Measurements from ENCODE around the gene SPATA16.

Gene SPATA16

GRCh38 chr3:173066044-173067004 is 74.7 kb downstream of the SPATA16 start:
- Histone ChIP-seq H3K23ac (ENCODE audit: low read length) (no peak overlapping the region), H3K18ac (ENCODE audit: low read length) (no peak overlapping the region), H4K91ac (ENCODE audit: low read depth, low read length) (no peak overlapping the region), H3K27ac (ENCODE audit: low read depth, low read length) (no peak overlapping the region), H4K8ac (ENCODE audit: low read depth, low read length) (no peak overlapping the region), H2BK120ac (ENCODE audit: insufficient read depth, low read length, poor library complexity) (no peak overlapping the region), H3K4me3 (ENCODE audit: low read depth, low read length) (no peak overlapping the region), H3K4ac (ENCODE audit: low read depth, low read length) (no peak overlapping the region), H3K14ac (ENCODE audit: low read length) (no peak overlapping the region), H2BK5ac (ENCODE audit: low read depth, low read length, poor library complexity) (no peak overlapping the region), H3K79me1 (ENCODE audit: low read length) (no peaks in the 10 kb centered on the region), H3K36me3 (ENCODE audit: control insufficient read depth in 1 of 2, insufficient read depth in 2 of 2, low read length in 2 of 2) (no peaks in the 10 kb centered on the region), H3K9ac (ENCODE audit: low read length) (no peak overlapping the region), H2AFZ (ENCODE audit: insufficient read depth, low read length, poor library complexity) (no peak overlapping the region), H3K4me1 (ENCODE audit: control insufficient read depth in 1 of 2, insufficient read depth in 2 of 2, low read length in 2 of 2) (peaks cover 0 to 6% of the 10 kb centered on the region in 2 experiments), H3K9me3 (ENCODE audit: insufficient read depth, low read depth, low read length) (no peaks in the 10 kb centered on the region), H3K27me3 (ENCODE audit: insufficient read depth, low read length) (no peaks in the 10 kb centered on the region), H3K79me2 (ENCODE audit: control insufficient read depth, insufficient read depth, low read length, poor library complexity) (no peaks in the 10 kb centered on the region), H2BK12ac (ENCODE audit: low read length) (no peak overlapping the region), H2AK5ac (ENCODE audit: low read length) (no peak overlapping the region), H3K4me2 (ENCODE audit: low read length) (no peak overlapping the region), H4K12ac (ENCODE audit: low read depth, low read length) (no peak overlapping the region)
- peak in 1 of 2 donors; percentile 23 for DNase-seq
- WGBS (ENCODE audit: extremely low coverage, insufficient coverage, insufficient read length) = no CpG with 5 or more reads among the region's 4 CpGs

GRCh38 chr3:173065543-173065981 is 75.5 kb downstream of the SPATA16 start:
- H2BK12ac ChIP-seq (ENCODE audit: low read length) = no peak overlapping the region
- H2AFZ ChIP-seq (ENCODE audit: insufficient read depth, low read length, poor library complexity) = no peak overlapping the region
- H3K18ac ChIP-seq (ENCODE audit: low read length) = no peak overlapping the region
- H3K36me3 ChIP-seq (ENCODE audit: control insufficient read depth in 1 of 2, insufficient read depth in 2 of 2, low read length in 2 of 2) = no peaks in the 10 kb centered on the region
- H2BK5ac ChIP-seq (ENCODE audit: low read depth, low read length, poor library complexity) = no peak overlapping the region
- no peaks in the 10 kb centered on the region for H3K79me2 ChIP-seq (ENCODE audit: control insufficient read depth, insufficient read depth, low read length, poor library complexity)
- no peak overlapping the region for H3K4me2 ChIP-seq (ENCODE audit: low read length)
- no peaks in the 10 kb centered on the region for H3K27me3 ChIP-seq (ENCODE audit: insufficient read depth, low read length)
- no peak overlapping the region for H3K23ac ChIP-seq (ENCODE audit: low read length)
- peaks cover 0 to 6% of the 10 kb centered on the region in 2 experiments for H3K4me1 ChIP-seq (ENCODE audit: control insufficient read depth in 1 of 2, insufficient read depth in 2 of 2, low read length in 2 of 2)
- H3K27ac ChIP-seq (ENCODE audit: low read depth, low read length) = no peak overlapping the region
- no peak overlapping the region for H4K8ac ChIP-seq (ENCODE audit: low read depth, low read length)
- no peak overlapping the region for H2AK5ac ChIP-seq (ENCODE audit: low read length)
- no peak overlapping the region for H3K4ac ChIP-seq (ENCODE audit: low read depth, low read length)
- no peak overlapping the region for H4K91ac ChIP-seq (ENCODE audit: low read depth, low read length)
- no CpG with 5 or more reads among the region's 3 CpGs for WGBS (ENCODE audit: extremely low coverage, insufficient coverage, insufficient read length)
- no peaks in the 10 kb centered on the region for H3K79me1 ChIP-seq (ENCODE audit: low read length)
- H2BK120ac ChIP-seq (ENCODE audit: insufficient read depth, low read length, poor library complexity) = no peak overlapping the region
- no peak overlapping the region for H4K12ac ChIP-seq (ENCODE audit: low read depth, low read length)
- no peaks in the 10 kb centered on the region for H3K9me3 ChIP-seq (ENCODE audit: insufficient read depth, low read depth, low read length)
- peak in 1 of 2 donors; percentile 4 for DNase-seq
- H3K14ac ChIP-seq (ENCODE audit: low read length) = no peak overlapping the region
- H3K9ac ChIP-seq (ENCODE audit: low read length) = no peak overlapping the region
- no peak overlapping the region for H3K4me3 ChIP-seq (ENCODE audit: low read depth, low read length)

GRCh38 chr3:173064631-173065030 is 76.4 kb downstream of the SPATA16 start:
- no peak for DNase-seq
- H3K27ac ChIP-seq (ENCODE audit: low read depth, low read length) = no peak overlapping the region
- H3K18ac ChIP-seq (ENCODE audit: low read length) = no peak overlapping the region
- H3K4me2 ChIP-seq (ENCODE audit: low read length) = no peak overlapping the region
- H2AK5ac ChIP-seq (ENCODE audit: low read length) = no peak overlapping the region
- no CpG with 5 or more reads among the region's 1 CpG for WGBS (ENCODE audit: extremely low coverage, insufficient coverage, insufficient read length)
- no peaks in the 10 kb centered on the region for H3K9me3 ChIP-seq (ENCODE audit: insufficient read depth, low read depth, low read length)
- H3K79me2 ChIP-seq (ENCODE audit: control insufficient read depth, insufficient read depth, low read length, poor library complexity) = no peaks in the 10 kb centered on the region
- no peak overlapping the region for H2AFZ ChIP-seq (ENCODE audit: insufficient read depth, low read length, poor library complexity)
- no peak overlapping the region for H4K12ac ChIP-seq (ENCODE audit: low read depth, low read length)
- H3K4me1 ChIP-seq (ENCODE audit: control insufficient read depth in 1 of 2, insufficient read depth in 2 of 2, low read length in 2 of 2) = peaks cover 0 to 6% of the 10 kb centered on the region in 2 experiments
- H3K14ac ChIP-seq (ENCODE audit: low read length) = no peak overlapping the region
- no peak overlapping the region for H4K8ac ChIP-seq (ENCODE audit: low read depth, low read length)
- H2BK5ac ChIP-seq (ENCODE audit: low read depth, low read length, poor library complexity) = no peak overlapping the region
- no peaks in the 10 kb centered on the region for H3K27me3 ChIP-seq (ENCODE audit: insufficient read depth, low read length)
- no peak overlapping the region for H3K4me3 ChIP-seq (ENCODE audit: low read depth, low read length)
- H3K79me1 ChIP-seq (ENCODE audit: low read length) = no peaks in the 10 kb centered on the region
- H3K36me3 ChIP-seq (ENCODE audit: control insufficient read depth in 1 of 2, insufficient read depth in 2 of 2, low read length in 2 of 2) = no peaks in the 10 kb centered on the region
- no peak overlapping the region for H2BK120ac ChIP-seq (ENCODE audit: insufficient read depth, low read length, poor library complexity)
- H3K4ac ChIP-seq (ENCODE audit: low read depth, low read length) = no peak overlapping the region
- no peak overlapping the region for H3K23ac ChIP-seq (ENCODE audit: low read length)
- H4K91ac ChIP-seq (ENCODE audit: low read depth, low read length) = no peak overlapping the region
- H3K9ac ChIP-seq (ENCODE audit: low read length) = no peak overlapping the region
- no peak overlapping the region for H2BK12ac ChIP-seq (ENCODE audit: low read length)

- Histone ChIP-seq H3K36me3 (ENCODE audit: control insufficient read depth in 1 of 2, insufficient read depth in 2 of 2, low read length in 2 of 2) (no peaks in the 10 kb centered on the region), H3K4ac (ENCODE audit: low read depth, low read length) (no peak overlapping the region), H3K14ac (ENCODE audit: low read length) (no peak overlapping the region), H3K9ac (ENCODE audit: low read length) (no peak overlapping the region), H3K27ac (ENCODE audit: low read depth, low read length) (no peak overlapping the region), H2BK5ac (ENCODE audit: low read depth, low read length, poor library complexity) (no peak overlapping the region), H3K4me1 (ENCODE audit: control insufficient read depth in 1 of 2, insufficient read depth in 2 of 2, low read length in 2 of 2) (no peaks in the 10 kb centered on the region), H3K18ac (ENCODE audit: low read length) (no peak overlapping the region), H3K23ac (ENCODE audit: low read length) (no peak overlapping the region), H2BK120ac (ENCODE audit: insufficient read depth, low read length, poor library complexity) (no peak overlapping the region), H4K91ac (ENCODE audit: low read depth, low read length) (no peak overlapping the region), H4K8ac (ENCODE audit: low read depth, low read length) (no peak overlapping the region), H3K79me1 (ENCODE audit: low read length) (no peaks in the 10 kb centered on the region), H4K12ac (ENCODE audit: low read depth, low read length) (no peak overlapping the region), H3K4me3 (ENCODE audit: low read depth, low read length) (no peak overlapping the region), H2AFZ (ENCODE audit: insufficient read depth, low read length, poor library complexity) (no peak overlapping the region), H3K9me3 (ENCODE audit: insufficient read depth, low read depth, low read length) (no peaks in the 10 kb centered on the region), H3K27me3 (ENCODE audit: insufficient read depth, low read length) (no peaks in the 10 kb centered on the region), H2BK12ac (ENCODE audit: low read length) (no peak overlapping the region), H3K4me2 (ENCODE audit: low read length) (no peak overlapping the region), H2AK5ac (ENCODE audit: low read length) (no peak overlapping the region), H3K79me2 (ENCODE audit: control insufficient read depth, insufficient read depth, low read length, poor library complexity) (no peaks in the 10 kb centered on the region)
- no peak for DNase-seq
- no CpG with 5 or more reads among the region's 2 CpGs for WGBS (ENCODE audit: extremely low coverage, insufficient coverage, insufficient read length)
These were observed 82.8 kb downstream of the SPATA16 start for GRCh38 chr3:173058229-173058628.
